Gastrocnemius medialis (tissue), 4 donors: Measurements from ENCODE around the gene MAPK11. TPM values are rescaled to one million over a fixed set of nuclear protein-coding genes. Genes with fewer than 3 reads are reported as not detected.

Source experiments
- ATAC-seq, 2 donors: fragments of 150-250 bp; one replicate each; pipeline ENCODE4 v1.9.1; 2016
- DNase-seq, 2 donors: peaks; one replicate each; pipeline ENCODE4 v3.0.0-alpha.2; 2019
- H3K27ac ChIP-seq, 4 donors: fragments of 200-600 bp; sonication (generic); 1 replicate in 1 of 4; 2 replicates in 3 of 4; pipeline ENCODE4 v1.5.1; 2016 to 2018; ENCODE audit warnings: mild to moderate bottlenecking in 2 of 4, moderate library complexity in 1 of 4
- H3K27me3 ChIP-seq, 3 donors: fragments of 200-600 bp; sonication (generic) in 2 of 3; 1 replicate in 1 of 3; 2 replicates in 2 of 3; pipeline versions ENCODE4 v1.5.1 to v1.6.0; 2016 to 2019; ENCODE audit warnings: mild to moderate bottlenecking in 1 of 3, moderate library complexity in 1 of 3
- H3K36me3 ChIP-seq, 2 donors: fragments of 200-600 bp; sonication (generic) in 1 of 2; one replicate each; pipeline ENCODE4 v1.5.1; 2017 to 2018
- H3K4me1 ChIP-seq, 2 donors: fragments of 200-600 bp; sonication (generic) in 1 of 2; one replicate each; pipeline ENCODE4 v1.5.1; 2016 to 2017; ENCODE audit warnings: mild to moderate bottlenecking in 2 of 2
- H3K4me3 ChIP-seq, 4 donors: fragments of 200-600 bp; sonication (generic) in 3 of 4; 1 replicate in 1 of 4; 2 replicates in 3 of 4; pipeline ENCODE4 v1.5.1; 2016 to 2019; ENCODE audit warnings: mild to moderate bottlenecking in 2 of 4
- H3K9me3 ChIP-seq, 3 donors: fragments of 200-600 bp; sonication (generic) in 2 of 3; 1 replicate in 1 of 3; 2 replicates in 2 of 3; pipeline ENCODE4 v1.5.1; 2016 to 2019
- POLR2A ChIP-seq, 2 donors: fragments of 450-650 bp; IDR thresholded peaks; one replicate each; pipeline ENCODE4 v1.6.1; 2017; ENCODE audit warnings: antibody characterized with exemption in 2 of 2, mild to moderate bottlenecking in 2 of 2, moderate library complexity in 2 of 2
- in situ Hi-C, 4 donors: fragments of 200-750 bp; cut with MboI; loops; one replicate each; pipeline versions ENCODE4 v1.15.0 to v1.8.0; 2017; ENCODE audit warnings: low sequenced_read_pairs in 4 of 4
- intact Hi-C: fragments of 100-400 bp; cut with DNase I; formaldehyde crosslinking; loops from one replicate; pipeline ENCODE4 v1.15.1; 2023; ENCODE audit warnings: low total_unique reads
- total RNA-seq, 4 donors: library from RNA; depleted of rRNA; stranded (reverse); fragments of >200 nt; gene quantifications; one replicate each; pipeline versions ENCODE4 v1.1.0 to v1.2.3, GENCODE V29; 2016
- TF ChIP-seq, protein P1 (sequence below), 5 experiments: fragments of 450-650 bp in 3 of 5; fragments of 200-600 bp in 2 of 5; sonication (generic) in 2 of 5; IDR thresholded peaks in 4 of 5; conservative IDR thresholded peaks in 1 of 5; 1 replicate in 4 of 5; 2 replicates in 1 of 5; pipeline ENCODE4 v1.5.1; 2016 to 2019; ENCODE audit warnings: antibody characterized with exemption in 5 of 5, mild to moderate bottlenecking in 3 of 5, moderate library complexity in 3 of 5

Gene MAPK11
- total RNA-seq, 4 donors from 2014 or later = 1.8 to 4.2 (median 3.4) TPM

DNA sequence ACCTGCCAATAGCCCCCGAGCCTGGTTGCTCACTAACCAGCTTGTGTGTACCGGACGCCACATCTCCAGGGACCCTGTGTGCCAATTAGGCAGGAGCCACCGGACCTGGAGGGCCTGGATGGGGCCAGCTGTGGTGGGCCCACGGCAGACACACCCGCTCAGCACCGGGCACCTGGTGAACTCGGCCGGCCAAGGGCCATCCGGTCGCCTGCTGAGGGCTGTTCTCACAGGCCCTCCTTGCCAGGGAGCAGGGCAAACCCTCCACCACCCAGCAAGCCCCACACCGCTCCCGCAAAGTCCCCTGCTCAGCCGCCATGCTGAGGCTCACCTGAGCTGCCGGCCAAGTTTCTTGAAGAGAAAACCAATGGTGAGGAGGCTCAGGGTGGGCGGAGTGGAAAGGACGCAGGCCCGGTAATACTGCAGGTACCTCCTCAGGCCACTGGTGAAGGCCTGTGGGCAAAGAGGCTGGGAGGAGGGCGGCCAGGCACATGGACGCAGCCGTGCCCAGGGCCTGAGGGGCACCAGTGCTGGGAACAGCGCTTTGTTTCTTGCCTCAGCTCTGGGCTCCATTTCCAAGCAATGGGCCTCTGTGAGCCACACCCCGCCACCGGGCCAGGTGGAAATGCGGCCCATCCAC, 42.5 kb downstream of the MAPK11 start:
- Histone ChIP-seq H3K4me3 (no peak overlapping the region), H3K4me1 (no peaks in the 10 kb centered on the region), H3K27me3 (no peaks in the 10 kb centered on the region), H3K36me3 (peaks cover 0 to 55% of the 10 kb centered on the region in 2 donors), H3K9me3 (no peaks in the 10 kb centered on the region), H3K27ac (no peak overlapping the region)
- no peak for TF ChIP-seq POLR2A (IDR thresholded peaks at IDR 0.05)
- TF ChIP-seq, protein P1, sequence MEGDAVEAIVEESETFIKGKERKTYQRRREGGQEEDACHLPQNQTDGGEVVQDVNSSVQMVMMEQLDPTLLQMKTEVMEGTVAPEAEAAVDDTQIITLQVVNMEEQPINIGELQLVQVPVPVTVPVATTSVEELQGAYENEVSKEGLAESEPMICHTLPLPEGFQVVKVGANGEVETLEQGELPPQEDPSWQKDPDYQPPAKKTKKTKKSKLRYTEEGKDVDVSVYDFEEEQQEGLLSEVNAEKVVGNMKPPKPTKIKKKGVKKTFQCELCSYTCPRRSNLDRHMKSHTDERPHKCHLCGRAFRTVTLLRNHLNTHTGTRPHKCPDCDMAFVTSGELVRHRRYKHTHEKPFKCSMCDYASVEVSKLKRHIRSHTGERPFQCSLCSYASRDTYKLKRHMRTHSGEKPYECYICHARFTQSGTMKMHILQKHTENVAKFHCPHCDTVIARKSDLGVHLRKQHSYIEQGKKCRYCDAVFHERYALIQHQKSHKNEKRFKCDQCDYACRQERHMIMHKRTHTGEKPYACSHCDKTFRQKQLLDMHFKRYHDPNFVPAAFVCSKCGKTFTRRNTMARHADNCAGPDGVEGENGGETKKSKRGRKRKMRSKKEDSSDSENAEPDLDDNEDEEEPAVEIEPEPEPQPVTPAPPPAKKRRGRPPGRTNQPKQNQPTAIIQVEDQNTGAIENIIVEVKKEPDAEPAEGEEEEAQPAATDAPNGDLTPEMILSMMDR (IDR thresholded peaks at IDR 0.05 in 4 of 5, conservative IDR thresholded peaks at IDR 0.05 in 1 of 5) = no peak
- in situ Hi-C loops = no loop called here
- ATAC-seq = no peak
- DNase-seq = no peak
- intact Hi-C loops = no loop called here

DNA sequence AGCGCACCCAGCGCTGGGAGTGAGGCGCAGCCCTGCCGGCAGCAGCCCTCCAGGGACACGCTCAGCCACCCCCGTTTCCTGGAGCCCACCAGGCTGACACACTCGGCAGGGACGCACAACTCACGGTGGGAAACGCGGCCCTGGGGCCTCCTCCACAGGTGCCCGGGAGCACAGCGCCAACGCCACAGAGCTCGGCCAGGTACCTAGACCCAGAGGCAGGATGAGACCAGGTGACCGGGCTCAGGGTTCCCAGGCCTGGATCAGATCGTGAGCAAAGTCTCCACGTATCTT, 43.4 kb downstream of the MAPK11 start:
- intact Hi-C loops (no loop called here), in situ Hi-C loops (no loop called here)
- DNase-seq (no peak), ATAC-seq (no peak)
- Histone ChIP-seq H3K4me3 (no peak overlapping the region), H3K27me3 (no peaks in the 10 kb centered on the region), H3K9me3 (no peaks in the 10 kb centered on the region), H3K4me1 (no peaks in the 10 kb centered on the region), H3K27ac (no peak overlapping the region), H3K36me3 (peaks cover 0 to 64% of the 10 kb centered on the region in 2 donors)
- no peak for TF ChIP-seq POLR2A (IDR thresholded peaks at IDR 0.05)
- TF ChIP-seq, protein P1 (IDR thresholded peaks at IDR 0.05 in 4 of 5, conservative IDR thresholded peaks at IDR 0.05 in 1 of 5) = no peak

DNA sequence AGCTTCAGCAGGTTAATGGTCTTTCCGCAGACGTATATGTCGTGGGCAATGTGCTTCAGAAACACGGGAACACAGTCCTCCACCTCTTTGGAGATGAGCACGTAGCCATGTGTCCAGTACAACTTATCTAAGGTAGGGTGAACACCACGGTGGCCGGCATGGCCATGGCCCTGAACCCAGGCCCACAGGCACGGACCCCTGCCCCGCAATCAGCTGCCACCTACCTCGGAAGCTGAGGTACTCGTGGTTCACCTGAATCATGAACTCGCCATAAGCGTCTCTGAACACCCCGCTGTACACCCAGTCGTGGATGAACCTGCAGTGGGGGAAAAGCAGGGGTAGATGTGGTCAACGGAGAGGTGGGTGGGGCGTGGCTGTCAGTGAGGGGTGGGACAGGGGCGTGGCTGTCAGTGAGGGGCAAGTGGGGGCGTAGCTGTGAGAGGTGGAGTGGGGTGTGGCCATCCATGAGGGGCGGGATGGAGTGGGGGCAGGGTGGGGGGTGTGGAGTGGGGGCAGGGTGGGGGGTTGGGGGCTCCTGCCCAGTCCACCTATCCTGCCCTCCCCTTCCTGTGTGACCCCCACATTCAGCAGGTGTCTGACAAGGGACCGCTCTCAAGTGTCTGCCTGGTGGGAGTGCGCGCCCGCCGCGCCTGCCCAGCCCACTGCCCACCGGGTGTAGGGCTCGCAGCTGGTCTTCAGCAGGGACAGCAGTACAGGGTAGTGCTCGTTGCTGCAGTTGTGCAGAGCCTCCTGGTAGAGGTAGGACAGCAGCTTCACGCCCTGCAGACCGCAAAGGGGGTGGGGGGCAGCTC, 43.9 kb downstream of the MAPK11 start:
- ATAC-seq = no peak
- TF ChIP-seq POLR2A (IDR thresholded peaks at IDR 0.05) = no peak
- TF ChIP-seq, protein P1 (IDR thresholded peaks at IDR 0.05 in 4 of 5, conservative IDR thresholded peaks at IDR 0.05 in 1 of 5) = no peak

DNA sequence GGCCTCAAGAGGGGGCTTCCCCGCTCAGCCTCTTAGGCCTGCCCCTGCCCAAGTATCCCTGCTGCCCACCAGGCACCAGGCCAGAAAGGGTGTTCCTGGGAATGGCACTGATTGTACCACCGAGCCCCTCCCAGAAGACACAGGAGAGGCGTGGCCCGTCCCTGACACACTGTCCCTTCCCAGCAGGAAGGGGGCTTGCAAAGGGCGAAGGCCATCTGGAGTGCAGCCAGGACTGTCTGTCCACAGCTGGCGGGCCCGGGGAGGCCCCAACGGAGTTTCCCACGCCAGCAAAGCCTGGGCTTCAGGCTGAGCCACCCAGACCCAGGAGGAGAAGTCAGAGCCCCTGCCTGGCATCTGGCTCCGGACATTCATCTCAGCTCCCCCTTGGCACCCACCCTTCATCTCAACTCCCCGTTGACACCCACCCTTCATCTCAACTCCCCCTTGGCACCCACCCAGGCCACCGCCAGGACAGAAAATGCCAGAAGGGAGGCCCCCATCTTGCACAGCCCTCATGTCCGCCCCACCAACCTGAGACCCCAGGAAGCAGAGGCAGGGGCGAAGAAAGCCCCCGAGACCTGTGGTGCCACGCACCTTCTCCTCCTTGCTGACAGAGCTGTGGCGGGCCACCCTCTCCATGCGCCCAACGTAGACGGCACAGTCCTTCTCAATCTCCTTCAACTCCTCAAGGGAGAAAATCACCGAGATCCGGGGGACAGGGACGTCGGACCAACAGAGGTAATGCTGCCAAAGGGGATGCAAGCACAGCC, 44.8 kb downstream of the MAPK11 start:
- in situ Hi-C loops (no loop called here), intact Hi-C loops (loop anchor here (2.0 kb wide), 1 partner anchor 13 kb away; no protein-coding TSS in a partner anchor)

More for the DNA sequence above, 43.9 kb downstream of the MAPK11 start:
- no peak for DNase-seq
- Histone ChIP-seq H3K36me3 (peaks cover 0 to 70% of the 10 kb centered on the region in 2 donors), H3K27me3 (no peaks in the 10 kb centered on the region), H3K4me3 (no peak overlapping the region), H3K9me3 (no peaks in the 10 kb centered on the region), H3K4me1 (no peaks in the 10 kb centered on the region), H3K27ac (no peak overlapping the region)
- in situ Hi-C loops = no loop called here
- intact Hi-C loops = no loop called here

More for the DNA sequence above, 44.8 kb downstream of the MAPK11 start:
- no peak for TF ChIP-seq POLR2A (IDR thresholded peaks at IDR 0.05)
- TF ChIP-seq, protein P1 (IDR thresholded peaks at IDR 0.05 in 4 of 5, conservative IDR thresholded peaks at IDR 0.05 in 1 of 5) = no peak
- Histone ChIP-seq H3K4me3 (no peak overlapping the region), H3K36me3 (peaks cover 0 to 79% of the 10 kb centered on the region in 2 donors), H3K27ac (no peak overlapping the region), H3K4me1 (no peaks in the 10 kb centered on the region), H3K9me3 (no peaks in the 10 kb centered on the region), H3K27me3 (no peaks in the 10 kb centered on the region)
- no peak for ATAC-seq
- no peak for DNase-seq
